Measurements from ENCODE around the gene TMEM190. TPM values are rescaled to one million over a fixed set of nuclear protein-coding genes. Genes with fewer than 3 reads are reported as not detected.
A peak's percentile ranks its signal among the peaks of the same experiment; 100 is the strongest.
"Not testable (repeated sequence)": the region's sequence is repeated elsewhere in the genome, so short reads cannot be mapped to it uniquely, and the experiment has no call there.

Gene TMEM190
- total and polyA plus RNA-seq, 7 donors = 0.26 TPM; not detected in 6

DNA sequence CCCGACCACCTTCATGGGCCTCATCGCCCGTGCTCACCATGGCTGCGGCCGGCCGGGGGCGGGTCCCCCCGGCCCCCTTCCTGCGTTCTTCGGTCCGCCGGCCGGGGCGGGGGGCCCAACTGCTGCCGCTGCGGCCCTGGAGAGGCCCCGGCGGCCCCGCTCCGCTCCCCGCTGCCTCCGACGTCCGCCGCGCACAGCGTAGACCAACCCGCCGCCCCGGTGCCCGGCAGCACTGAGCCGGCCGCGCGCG lies 30.8 kb downstream of the TMEM190 start, which contains the start of gene UBE2S:
UBE2S (minus strand) TSS at position 239 of the 250 bp plus-strand sequence; CDS start at position 40, 199 bp downstream.
- not testable (repeated sequence) for H3K27me3 ChIP-seq, H3K9me3 ChIP-seq, DNase-seq
- WGBS, 2 donors = 1% methylated on average over 36 of the region's 36 CpGs
- H3K27ac ChIP-seq = peak within 1 kb of the TSS; percentile 96 to 100 (median 98)
- H3K36me3 ChIP-seq = peaks cover 10 to 34% (median 15%) of the 10 kb centered on the region in 4 donors
- intact Hi-C loops (cut with DNase I) = loop anchor here (1.0 to 10.0 kb wide), 3 partner anchors 22 to 1540 kb away; partner anchors contain the start of genes MYADM and RPL28
- peak within 1 kb of the TSS; percentile 82 to 99 (median 89) for H3K4me3 ChIP-seq
- peaks cover 0 to 22% (median 20%) of the 10 kb centered on the region in 4 donors for H3K4me1 ChIP-seq
- TF ChIP-seq POLR2AphosphoS5 (IDR thresholded peaks at IDR 0.05) = peak; percentile 96 to 99 (median 99)

GRCh38 chr19:55407800-55408532 lies 31.3 kb downstream of the TMEM190 start:
- peak overlapping the region; percentile 82 to 99 (median 89) for H3K4me3 ChIP-seq
- peak overlapping the region; percentile 96 to 100 (median 98) for H3K27ac ChIP-seq
- no peaks in the 10 kb centered on the region for H3K27me3 ChIP-seq
- H3K36me3 ChIP-seq = peaks cover 7 to 29% (median 10%) of the 10 kb centered on the region in 4 donors
- DNase-seq = peak; percentile 100
- peaks cover 0 to 1% (median 0%) of the 10 kb centered on the region in 4 donors for H3K9me3 ChIP-seq
- no peak for TF ChIP-seq POLR2AphosphoS5 (IDR thresholded peaks at IDR 0.05)
- peak; percentile 31 to 59 for TF ChIP-seq POLR2A (IDR thresholded peaks at IDR 0.05)
- TF ChIP-seq, protein P1, sequence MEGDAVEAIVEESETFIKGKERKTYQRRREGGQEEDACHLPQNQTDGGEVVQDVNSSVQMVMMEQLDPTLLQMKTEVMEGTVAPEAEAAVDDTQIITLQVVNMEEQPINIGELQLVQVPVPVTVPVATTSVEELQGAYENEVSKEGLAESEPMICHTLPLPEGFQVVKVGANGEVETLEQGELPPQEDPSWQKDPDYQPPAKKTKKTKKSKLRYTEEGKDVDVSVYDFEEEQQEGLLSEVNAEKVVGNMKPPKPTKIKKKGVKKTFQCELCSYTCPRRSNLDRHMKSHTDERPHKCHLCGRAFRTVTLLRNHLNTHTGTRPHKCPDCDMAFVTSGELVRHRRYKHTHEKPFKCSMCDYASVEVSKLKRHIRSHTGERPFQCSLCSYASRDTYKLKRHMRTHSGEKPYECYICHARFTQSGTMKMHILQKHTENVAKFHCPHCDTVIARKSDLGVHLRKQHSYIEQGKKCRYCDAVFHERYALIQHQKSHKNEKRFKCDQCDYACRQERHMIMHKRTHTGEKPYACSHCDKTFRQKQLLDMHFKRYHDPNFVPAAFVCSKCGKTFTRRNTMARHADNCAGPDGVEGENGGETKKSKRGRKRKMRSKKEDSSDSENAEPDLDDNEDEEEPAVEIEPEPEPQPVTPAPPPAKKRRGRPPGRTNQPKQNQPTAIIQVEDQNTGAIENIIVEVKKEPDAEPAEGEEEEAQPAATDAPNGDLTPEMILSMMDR (IDR thresholded peaks at IDR 0.05) = no peak
- TF ChIP-seq EP300 (IDR thresholded peaks at IDR 0.05) = peak in 1 of 4 donors; percentile 36
- intact Hi-C loops (cut with DNase I) = loop anchor here (1.0 to 10.0 kb wide), 4 partner anchors 23 to 1541 kb away; partner anchors contain the start of genes ISOC2, MYADM and RPL28
- H3K4me1 ChIP-seq = peaks cover 0 to 22% (median 20%) of the 10 kb centered on the region in 4 donors
- 0% methylated on average over 72 of the region's 72 CpGs for WGBS, 2 donors

GRCh38 chr19:55408533-55408872 lies 31.9 kb downstream of the TMEM190 start:
- 66 to 71% methylated on average over 9 of the region's 9 CpGs for WGBS, 2 donors
- peaks cover 5 to 24% (median 6%) of the 10 kb centered on the region in 4 donors for H3K36me3 ChIP-seq
- peaks cover 0 to 22% (median 20%) of the 10 kb centered on the region in 4 donors for H3K4me1 ChIP-seq
- no peaks in the 10 kb centered on the region for H3K27me3 ChIP-seq
- peak overlapping the region; percentile 82 to 99 (median 89) for H3K4me3 ChIP-seq
- no peak for DNase-seq
- H3K9me3 ChIP-seq = peaks cover 0 to 1% (median 0%) of the 10 kb centered on the region in 4 donors
- TF ChIP-seq EP300 (IDR thresholded peaks at IDR 0.05) (no peak), POLR2A (IDR thresholded peaks at IDR 0.05) (no peak), POLR2AphosphoS5 (IDR thresholded peaks at IDR 0.05) (no peak)
- TF ChIP-seq, protein P1 (IDR thresholded peaks at IDR 0.05) = no peak
- peak overlapping the region; percentile 96 to 100 (median 98) for H3K27ac ChIP-seq
- intact Hi-C loops (cut with DNase I) = loop anchor here (2.0 to 10.0 kb wide), 3 partner anchors 52 to 1541 kb away; partner anchors contain the start of genes ISOC2 and MYADM

GRCh38 chr19:55409179-55409578 lies 32.6 kb downstream of the TMEM190 start:
- not testable (repeated sequence) for H3K4me3 ChIP-seq, H3K9me3 ChIP-seq, DNase-seq, H3K27me3 ChIP-seq, H3K27ac ChIP-seq
- peaks cover 0 to 22% (median 20%) of the 10 kb centered on the region in 4 donors for H3K4me1 ChIP-seq
- WGBS, 2 donors = 93 to 94% methylated on average over 8 of the region's 8 CpGs
- peaks cover 0 to 17% (median 4%) of the 10 kb centered on the region in 4 donors for H3K36me3 ChIP-seq
- intact Hi-C loops (cut with DNase I) = loop anchor here (2.0 to 10.0 kb wide), 3 partner anchors 52 to 1542 kb away; partner anchors contain the start of genes ISOC2 and MYADM

DNA sequence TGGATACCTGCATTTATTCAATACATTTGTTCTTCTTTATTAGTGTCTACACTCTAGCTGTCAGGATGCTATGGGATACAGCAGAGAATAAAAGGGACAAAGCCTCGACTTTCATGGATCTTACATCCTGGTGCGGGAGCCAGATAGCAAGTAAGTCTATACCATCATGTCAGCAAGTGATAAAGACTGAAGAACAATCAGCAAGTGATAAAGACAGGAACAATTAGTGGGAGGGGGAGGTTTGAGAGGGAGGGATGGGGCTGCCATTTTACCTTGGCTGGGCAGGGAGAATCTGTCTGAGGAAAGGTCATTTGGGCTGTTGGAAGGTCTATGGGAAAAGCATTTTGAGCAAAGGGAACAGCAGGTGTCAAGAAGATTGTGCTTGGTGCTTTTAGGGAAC lies 33.5 kb downstream of the TMEM190 start:
- H3K4me1 ChIP-seq = peaks cover 0 to 22% (median 20%) of the 10 kb centered on the region in 4 donors
- H3K27me3 ChIP-seq = no peaks in the 10 kb centered on the region
- DNase-seq = no peak
- WGBS, 2 donors = 94 to 97% methylated on average over 2 of the region's 2 CpGs
- H3K9me3 ChIP-seq = peaks cover 0 to 1% (median 0%) of the 10 kb centered on the region in 4 donors
- TF ChIP-seq POLR2AphosphoS5 (IDR thresholded peaks at IDR 0.05) (no peak), POLR2A (IDR thresholded peaks at IDR 0.05) (no peak), EP300 (IDR thresholded peaks at IDR 0.05) (no peak)
- TF ChIP-seq, protein P1 (IDR thresholded peaks at IDR 0.05) = no peak
- intact Hi-C loops (cut with DNase I) = loop anchor here (10.0 kb wide), 1 partner anchor 265 kb away; the partner anchor contains the start of gene TNNT1
- H3K36me3 ChIP-seq = peaks cover 0 to 9% (median 2%) of the 10 kb centered on the region in 4 donors
- no peak overlapping the region for H3K27ac ChIP-seq
- no peak overlapping the region for H3K4me3 ChIP-seq

Measured in sigmoid colon (tissue), 7 donors.